ENCODE data around the gene CYS1. TPM values are rescaled to one million over a fixed set of nuclear protein-coding genes. Genes with fewer than 3 reads are reported as not detected.

Gene CYS1
- total RNA-seq, 1 experiment from 2014 or later: 1.2 TPM

DNA sequence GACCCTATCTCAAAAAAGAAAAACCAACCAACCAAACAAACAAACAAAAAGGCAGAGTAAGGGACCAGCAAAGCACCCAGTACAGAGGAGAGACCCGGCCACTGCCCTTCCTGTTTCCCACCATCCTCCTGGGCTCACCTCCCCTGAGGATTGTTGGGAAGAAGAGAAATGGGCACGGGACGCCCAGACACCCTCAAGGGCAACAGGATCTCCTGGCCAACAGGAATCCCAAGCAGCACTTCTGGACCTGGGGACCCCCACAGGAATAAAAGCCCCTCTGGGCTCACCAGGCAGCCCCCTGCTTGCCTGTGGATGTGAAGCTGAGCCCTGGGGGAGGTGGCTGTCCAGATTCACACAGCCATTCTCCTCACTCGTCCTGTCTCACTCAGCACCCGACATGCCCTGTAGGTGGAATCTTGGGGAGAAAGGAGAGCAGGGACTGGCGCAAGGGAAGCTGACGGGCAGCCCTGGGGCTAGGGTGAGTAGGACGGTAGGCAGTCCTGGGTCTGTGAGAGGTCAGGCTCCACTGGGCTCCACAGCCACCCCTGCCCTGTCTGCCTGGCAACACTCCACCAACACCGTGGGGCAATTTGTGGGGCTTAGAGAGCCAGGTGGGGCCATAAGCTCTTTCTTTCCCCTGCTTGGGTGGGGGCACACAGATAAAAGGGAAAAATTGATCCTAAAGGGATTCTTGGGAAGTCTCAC is 18.8 kb downstream of the CYS1 start (continued):
- TF ChIP-seq SMAD4 (CRISPR knock-in tag; IDR thresholded peaks at IDR 0.05): no peak
- no peak for TF ChIP-seq ZNF138 (CRISPR knock-in tag; conservative IDR thresholded peaks at IDR 0.05)
- TF ChIP-seq JAZF1 (CRISPR knock-in tag; IDR thresholded peaks at IDR 0.05): no peak
- no peak for TF ChIP-seq SMAD3 (CRISPR knock-in tag; IDR thresholded peaks at IDR 0.05; ENCODE audit: borderline replicate concordance)
- TF ChIP-seq CREB1 (CRISPR knock-in tag; IDR thresholded peaks at IDR 0.05): no peak

GRCh38 chr2:10059552-10060335 is 20.5 kb downstream of the CYS1 start:
- TF ChIP-seq, protein P1, sequence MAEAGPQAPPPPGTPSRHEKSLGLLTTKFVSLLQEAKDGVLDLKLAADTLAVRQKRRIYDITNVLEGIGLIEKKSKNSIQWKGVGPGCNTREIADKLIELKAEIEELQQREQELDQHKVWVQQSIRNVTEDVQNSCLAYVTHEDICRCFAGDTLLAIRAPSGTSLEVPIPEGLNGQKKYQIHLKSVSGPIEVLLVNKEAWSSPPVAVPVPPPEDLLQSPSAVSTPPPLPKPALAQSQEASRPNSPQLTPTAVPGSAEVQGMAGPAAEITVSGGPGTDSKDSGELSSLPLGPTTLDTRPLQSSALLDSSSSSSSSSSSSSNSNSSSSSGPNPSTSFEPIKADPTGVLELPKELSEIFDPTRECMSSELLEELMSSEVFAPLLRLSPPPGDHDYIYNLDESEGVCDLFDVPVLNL (CRISPR knock-in tag; IDR thresholded peaks at IDR 0.05; ENCODE audit: borderline replicate concordance, low read depth): no peak
- TF ChIP-seq SP1 (CRISPR knock-in tag; conservative IDR thresholded peaks at IDR 0.05) (no peak), ZNF416 (CRISPR knock-in tag; IDR thresholded peaks at IDR 0.05) (no peak), ATF1 (CRISPR knock-in tag; IDR thresholded peaks at IDR 0.05) (no peak), NR2C2 (CRISPR knock-in tag; IDR thresholded peaks at IDR 0.05) (no peak)
- DNase-seq (ENCODE audit: low spot score): no peak
- Mint-ChIP-seq H3K36me3 (no peaks in the 10 kb centered on the region), H3K4me1 (peaks cover 24% of the 10 kb centered on the region), H3K27ac (no peak overlapping the region; the same call in 1 of the 2 replicates), H3K9me3 (no peaks in the 10 kb centered on the region), H3K27me3 (ENCODE audit: low read depth) (no peaks in the 10 kb centered on the region), H3K4me3 (no peak overlapping the region)
- ChIA-PET CTCF (interaction anchor here (0.7 to 6.2 kb wide), 5 partner anchors 12 to 374 kb away, joined by 3 to 112 read pairs (median 4); partner anchors contain the start of gene CYS1), POLR2A (no interaction called here)
- ATAC-seq: no peak

DNA sequence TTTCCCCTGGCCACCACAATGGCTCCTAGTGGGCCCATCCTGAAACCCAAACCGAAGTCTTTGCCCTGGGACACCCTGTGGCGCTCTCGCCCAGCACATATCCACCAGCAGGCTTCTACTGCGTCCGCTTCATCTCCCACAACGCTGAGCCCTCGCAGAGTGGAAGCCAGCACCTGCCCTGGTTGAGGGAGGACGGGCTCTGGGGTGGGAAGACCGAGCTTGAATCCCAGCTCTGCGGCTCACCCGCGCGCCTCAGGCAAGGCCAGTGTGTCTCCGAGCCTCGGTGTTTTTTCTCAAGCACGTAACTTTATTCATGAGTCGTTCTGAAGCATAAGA is 21.2 kb downstream of the CYS1 start:
- TF ChIP-seq USF1 (CRISPR knock-in tag; IDR thresholded peaks at IDR 0.05) (no peak), KAT7 (CRISPR knock-in tag; IDR thresholded peaks at IDR 0.05; ENCODE audit: borderline replicate concordance) (no peak), HMGA2 (CRISPR knock-in tag; IDR thresholded peaks at IDR 0.05) (no peak), CBFB (CRISPR knock-in tag; IDR thresholded peaks at IDR 0.05; ENCODE audit: low read depth) (no peak)
- TF ChIP-seq, protein P2, sequence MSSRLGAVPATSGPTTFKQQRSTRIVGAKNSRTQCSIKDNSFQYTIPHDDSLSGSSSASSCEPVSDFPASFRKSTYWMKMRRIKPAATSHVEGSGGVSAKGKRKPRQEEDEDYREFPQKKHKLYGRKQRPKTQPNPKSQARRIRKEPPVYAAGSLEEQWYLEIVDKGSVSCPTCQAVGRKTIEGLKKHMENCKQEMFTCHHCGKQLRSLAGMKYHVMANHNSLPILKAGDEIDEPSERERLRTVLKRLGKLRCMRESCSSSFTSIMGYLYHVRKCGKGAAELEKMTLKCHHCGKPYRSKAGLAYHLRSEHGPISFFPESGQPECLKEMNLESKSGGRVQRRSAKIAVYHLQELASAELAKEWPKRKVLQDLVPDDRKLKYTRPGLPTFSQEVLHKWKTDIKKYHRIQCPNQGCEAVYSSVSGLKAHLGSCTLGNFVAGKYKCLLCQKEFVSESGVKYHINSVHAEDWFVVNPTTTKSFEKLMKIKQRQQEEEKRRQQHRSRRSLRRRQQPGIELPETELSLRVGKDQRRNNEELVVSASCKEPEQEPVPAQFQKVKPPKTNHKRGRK (CRISPR knock-in tag; IDR thresholded peaks at IDR 0.05; ENCODE audit: borderline replicate concordance): no peak
- H3K27ac Mint-ChIP-seq: no peak overlapping the region; the same call in 1 of the 2 replicates
- POLR2A ChIA-PET: no interaction called here

More for the DNA sequence above, 21.2 kb downstream of the CYS1 start:
- no peak for ATAC-seq
- CTCF ChIA-PET: interaction anchor here (0.7 to 6.2 kb wide), 6 partner anchors 13 to 375 kb away, joined by 3 to 112 read pairs (median 6); partner anchors contain the start of gene CYS1
- Mint-ChIP-seq H3K9me3 (no peaks in the 10 kb centered on the region), H3K4me1 (peaks cover 26% of the 10 kb centered on the region), H3K27me3 (ENCODE audit: low read depth) (no peaks in the 10 kb centered on the region), H3K4me3 (no peak overlapping the region), H3K36me3 (peaks cover 6% of the 10 kb centered on the region; the same call in 1 of the 2 replicates)
- no peak for DNase-seq (ENCODE audit: low spot score)
